Pancreas (tissue), 10 donors: ENCODE results near the gene RFPL2. TPM values are rescaled to one million over a fixed set of nuclear protein-coding genes. Genes with fewer than 3 reads are reported as not detected.
"Not testable (repeated sequence)": the region's sequence is repeated elsewhere in the genome, so short reads cannot be mapped to it uniquely, and the experiment has no call there.

Experiments
- ATAC-seq, 4 donors: fragments of 200-7000 bp; cut with Tn5 transposase; one replicate each; pipeline versions ENCODE4 v1.8.0 to v1.9.1; 2020; ENCODE audit warnings: mild to moderate bottlenecking in 4 of 4, moderate library complexity in 4 of 4
- DNase-seq, 6 donors: peaks; one replicate each; pipeline ENCODE4 v3.0.0-alpha.2; 2020
- FAIRE-seq: peaks from 2 replicates; lab custom pipeline; 2012; peaks lifted over from hg19 to GRCh38; lab: Jason Lieb, UNC
- H3K27ac ChIP-seq, 4 donors: fragments of 200-600 bp; sonication (generic); 1 replicate in 3 of 4; 2 replicates in 1 of 4; pipeline versions ENCODE4 v1.5.0 to v1.8.0; 2020
- H3K27me3 ChIP-seq, 4 donors: fragments of 200-600 bp; one replicate each; pipeline ENCODE4 v1.8.0; 2021
- H3K36me3 ChIP-seq, 3 donors: fragments of 200-600 bp; sonication (generic) in 1 of 3; one replicate each; pipeline versions ENCODE4 v1.5.0 to v1.8.0; 2020 to 2021
- H3K4me1 ChIP-seq, 3 donors: fragments of 200-600 bp; one replicate each; pipeline ENCODE4 v1.8.0; 2021
- H3K4me3 ChIP-seq, 4 donors: fragments of 200-600 bp; sonication (generic) in 2 of 4; one replicate each; pipeline versions ENCODE4 v1.5.0 to v1.8.0; 2020 to 2021
- H3K9me3 ChIP-seq, 4 donors: fragments of 200-600 bp; one replicate each; pipeline ENCODE4 v1.8.0; 2021
- CTCF ChIP-seq, 4 donors: fragments of 200-600 bp; sonication (generic) in 3 of 4; IDR thresholded peaks; one replicate each; pipeline versions ENCODE4 v1.5.0 to v1.8.0; 2021; ENCODE audit warnings: antibody characterized with exemption in 4 of 4
- WGBS, 2 donors: extraction: QIAGEN DNeasy Blood & Tissue Kit; methylation state at CpG; one replicate each; pipeline ENCODE4 v1.1.7; 2013; 5-methylcytosine and 5-hydroxymethylcytosine counted together
- intact Hi-C, 3 donors: fragments of 100-400 bp; cut with DNase I; formaldehyde crosslinking; loops; one replicate each; pipeline versions ENCODE4 v1.11.1 to v1.14.2; 2022
- polyA plus RNA-seq, 2 donors: library from polyadenylated mRNA; stranded (reverse); fragments of 200-250 nt; gene quantifications; one replicate each; pipeline ENCODE4 v1.2.3, GENCODE V29; 2013
- total RNA-seq, 6 donors: library from RNA; stranded (reverse); fragmentation: NEBNext Ultra II Directional in 4 of 6; extraction: Animal tissue kit (Norgen Biotek cat#: 25700) in 4 of 6; gene quantifications; one replicate each; pipeline versions ENCODE4 v1.2.1 to v1.2.4, GENCODE V29; 2021 to 2023
- donor health status: healthy with polysubstance abuse.
- donor health status: DM: no; HTN: no; CAD: no; lungs with moderate emphysema.
- donor health status: DM: no; HTN: no; CAD: no.
- donor health status: control.
- donor health status: control.
- donor health status: Bipolar disorder and iron deficiency.
- donor health status: DM: yes; HTN: yes; CAD: no.
- donor health status: DM: no; HTN: no; CAD: no.
- donor health status: DM: no; HTN: no; CAD: no.
- donor health status: DM: yes; HTN: yes; CAD: no.

RFPL2 gene
- total and polyA plus RNA-seq, 8 donors = 0.08 to 1.5 (median 0.19) TPM; not detected in 5

GRCh38 chr22:32144496-32145274 lies 60.2 kb downstream of the RFPL2 start:
- intact Hi-C loops = no loop called here
- TF ChIP-seq CTCF (IDR thresholded peaks at IDR 0.05) = no peak

GRCh38 chr22:32142600-32142999 lies 62.3 kb downstream of the RFPL2 start:
- FAIRE-seq = no peak
- no peaks in the 10 kb centered on the region for H3K4me1 ChIP-seq
- ATAC-seq = no peak
- DNase-seq = no peak
- no peaks in the 10 kb centered on the region for H3K36me3 ChIP-seq
- no peak for TF ChIP-seq CTCF (IDR thresholded peaks at IDR 0.05)
- intact Hi-C loops = no loop called here
- peaks cover 0 to 5% (median 0%) of the 10 kb centered on the region in 4 donors for H3K27me3 ChIP-seq
- no peak overlapping the region for H3K4me3 ChIP-seq
- no peak overlapping the region for H3K27ac ChIP-seq
- no peaks in the 10 kb centered on the region for H3K9me3 ChIP-seq

More at GRCh38 chr22:32144496-32145274, 60.2 kb downstream of the RFPL2 start:
- ATAC-seq (peak in 2 of 4 donors; percentile 60 to 61), DNase-seq (no peak), FAIRE-seq (no peak)
- Histone ChIP-seq H3K27ac (no peak overlapping the region), H3K4me3 (no peak overlapping the region), H3K4me1 (no peaks in the 10 kb centered on the region), H3K36me3 (no peaks in the 10 kb centered on the region), H3K27me3 (no peaks in the 10 kb centered on the region), H3K9me3 (no peaks in the 10 kb centered on the region)
- WGBS, 2 donors = 62 to 76% methylated on average over 6 of the region's 6 CpGs

- H3K4me1 ChIP-seq, intact Hi-C loops, H3K27ac ChIP-seq, H3K9me3 ChIP-seq, H3K36me3 ChIP-seq, DNase-seq, FAIRE-seq, H3K4me3 ChIP-seq, H3K27me3 ChIP-seq: not testable (repeated sequence)
- ATAC-seq = peak; percentile 78 to 93 (median 84)
- 21 to 26% methylated on average over 6 of the region's 6 CpGs for WGBS, 2 donors
- peak in 2 of 4 donors; percentile 14 to 30 for TF ChIP-seq CTCF (IDR thresholded peaks at IDR 0.05)
Measured at GRCh38 chr22:32140688-32141087, 64.2 kb downstream of the RFPL2 start.

Other genes with a start within 250 kb of the RFPL2 start
- 1 to 10 TPM in 5 of 6 donors, under 1 TPM in 1; 0.51 to 3.2 (median 2.6) TPM for gene SLC5A1, start 161.8 kb downstream of the RFPL2 start, total RNA-seq
- gene SLC5A1, start 161.8 kb downstream of the RFPL2 start, polyA plus RNA-seq = 1 to 10 TPM; 1.1 to 5.9 TPM
- 1 to 10 TPM in 1 of 6 donors, under 1 TPM in 3, not detected in 2; 0.31 to 1.0 (median 0.72) TPM for gene C22orf42, start 45.8 kb downstream of the RFPL2 start, total RNA-seq
- gene C22orf42, start 45.8 kb downstream of the RFPL2 start, polyA plus RNA-seq = 1 to 10 TPM; 1.4 to 9.2 TPM
- under 1 TPM; 0.12 to 0.69 (median 0.22) TPM for gene SLC5A4, start 50.3 kb upstream of the RFPL2 start, total RNA-seq
- gene SLC5A4, start 50.3 kb upstream of the RFPL2 start, polyA plus RNA-seq = under 1 TPM; 0.19 to 0.56 TPM
- gene RFPL3, start 152.8 kb upstream of the RFPL2 start, total RNA-seq = not detected
- under 1 TPM in 1 of 2 donors, not detected in 1; 0.21 TPM for gene RFPL3, start 152.8 kb upstream of the RFPL2 start, polyA plus RNA-seq
- 10 to 100 TPM; 24.7 to 34.3 (median 30.6) TPM for gene RTCB, start 207.2 kb upstream of the RFPL2 start, total RNA-seq
- 10 to 100 TPM; 15.1 to 42.6 TPM for gene RTCB, start 207.2 kb upstream of the RFPL2 start, polyA plus RNA-seq